ENCODE measurements around the gene CCDC81.
"Not testable (repeated sequence)": the region's sequence is repeated elsewhere in the genome, so short reads cannot be mapped to it uniquely, and the experiment has no call there.

The CCDC81 gene

GRCh38 chr11:86374586-86374985 is at the start of gene CCDC81:
TSS of gene CCDC81 (plus strand) at chr11:86374887. CDS start at chr11:86375164, 277 bp downstream.
- H3K4me3 ChIP-seq (ENCODE audit: low read depth, low read length) = no peak within 1 kb of the TSS

GRCh38 chr11:86335131-86335767 is 39.4 kb upstream of the CCDC81 start:
- no peak overlapping the region for H3K4me3 ChIP-seq (ENCODE audit: low read depth, low read length)

More at GRCh38 chr11:86374586-86374985, at the start of gene CCDC81:
- TF ChIP-seq CTCF (IDR thresholded peaks at IDR 0.05; ENCODE audit: borderline replicate concordance, insufficient read depth, low read depth, low read length) = no peak

GRCh38 chr11:86337227-86337626 is 37.5 kb upstream of the CCDC81 start:
- H3K4me3 ChIP-seq (ENCODE audit: low read depth, low read length) = no peak overlapping the region
- TF ChIP-seq CTCF (IDR thresholded peaks at IDR 0.05; ENCODE audit: borderline replicate concordance, insufficient read depth, low read depth, low read length) = no peak

More at GRCh38 chr11:86335131-86335767, 39.4 kb upstream of the CCDC81 start:
- TF ChIP-seq CTCF (IDR thresholded peaks at IDR 0.05; ENCODE audit: borderline replicate concordance, insufficient read depth, low read depth, low read length) = no peak

- TF ChIP-seq CTCF (IDR thresholded peaks at IDR 0.05; ENCODE audit: borderline replicate concordance, insufficient read depth, low read depth, low read length) = no peak
- H3K4me3 ChIP-seq (ENCODE audit: low read depth, low read length) = no peak overlapping the region
Measured at GRCh38 chr11:86341382-86341781, 33.3 kb upstream of the CCDC81 start.

- TF ChIP-seq CTCF (IDR thresholded peaks at IDR 0.05; ENCODE audit: borderline replicate concordance, insufficient read depth, low read depth, low read length) = no peak
- no peak overlapping the region for H3K4me3 ChIP-seq (ENCODE audit: low read depth, low read length)
Measured at GRCh38 chr11:86346513-86346912, 28.2 kb upstream of the CCDC81 start.

- TF ChIP-seq CTCF (IDR thresholded peaks at IDR 0.05; ENCODE audit: borderline replicate concordance, insufficient read depth, low read depth, low read length) = no peak
- no peak overlapping the region for H3K4me3 ChIP-seq (ENCODE audit: low read depth, low read length)
Measured at GRCh38 chr11:86355256-86355655, 19.4 kb upstream of the CCDC81 start.

- not testable (repeated sequence) for H3K4me3 ChIP-seq (ENCODE audit: low read depth, low read length)
Measured at GRCh38 chr11:86357412-86357811, 17.3 kb upstream of the CCDC81 start.

Measured in GM12875 (cell line).